Activated naive CD4-positive, alpha-beta T cell treated with anti-CD3 and anti-CD28 coated beads, Interleukin-2, amount 50 U/mL, for 16 hours (primary cell): ENCODE data around the gene TPRX2.
"Not testable (repeated sequence)": the region's sequence is repeated elsewhere in the genome, so short reads cannot be mapped to it uniquely, and the experiment has no call there.

Source experiments
- DNase-seq: peaks from one replicate; pipeline ENCODE4 v3.0.0-alpha.2; 2020

Gene TPRX2, protein sequence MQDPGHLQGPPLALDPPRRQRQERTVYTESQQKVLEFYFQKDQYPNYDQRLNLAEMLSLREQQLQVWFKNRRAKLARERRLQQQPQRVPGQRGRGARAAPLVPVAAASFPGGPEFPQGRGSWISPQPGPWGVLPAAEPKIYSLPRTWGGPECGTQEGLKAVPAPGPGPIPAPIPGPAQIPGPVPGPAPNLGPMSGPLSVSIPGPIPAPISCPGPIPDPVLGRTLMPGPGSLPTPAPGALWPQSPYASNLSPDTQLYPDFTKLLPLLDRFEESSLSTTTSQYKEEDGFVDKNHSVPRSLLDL

DNA sequence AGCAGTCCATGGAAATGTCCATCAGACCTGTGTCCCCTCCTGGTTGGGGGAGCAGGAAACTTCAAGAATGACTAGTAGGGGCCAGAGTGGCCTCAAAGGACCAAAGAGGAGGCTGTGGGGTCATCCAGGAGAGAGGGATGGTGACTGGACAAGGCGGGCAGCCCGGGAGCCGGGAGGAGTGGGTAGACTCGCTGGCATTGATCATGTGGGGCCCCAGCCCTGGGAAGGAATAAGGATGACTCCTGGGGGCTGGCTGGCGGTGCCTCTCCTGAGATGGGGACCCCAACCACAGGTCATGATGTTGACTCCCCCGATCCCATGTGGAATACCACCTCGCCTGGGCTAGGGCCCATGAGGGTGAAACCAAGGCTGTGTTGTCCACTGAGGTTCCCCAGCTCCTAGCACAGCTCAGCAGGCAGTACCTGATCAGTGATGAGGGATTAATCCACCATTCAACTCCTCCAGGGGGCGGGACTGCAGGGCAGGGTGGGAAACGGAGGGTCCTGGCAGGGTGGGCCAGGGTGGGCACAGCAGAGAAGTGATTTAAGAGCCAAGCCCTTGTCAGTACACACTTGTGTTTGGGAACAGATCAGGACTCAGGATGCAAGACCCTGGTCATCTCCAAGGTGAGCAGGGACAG is at the start of gene TPRX2:
Gene TPRX2, plus strand, starts transcription at position 590 of the 640 bp plus-strand sequence. Its CDS starts 12 bp downstream, at position 602.
- not testable (repeated sequence) for DNase-seq

DNA sequence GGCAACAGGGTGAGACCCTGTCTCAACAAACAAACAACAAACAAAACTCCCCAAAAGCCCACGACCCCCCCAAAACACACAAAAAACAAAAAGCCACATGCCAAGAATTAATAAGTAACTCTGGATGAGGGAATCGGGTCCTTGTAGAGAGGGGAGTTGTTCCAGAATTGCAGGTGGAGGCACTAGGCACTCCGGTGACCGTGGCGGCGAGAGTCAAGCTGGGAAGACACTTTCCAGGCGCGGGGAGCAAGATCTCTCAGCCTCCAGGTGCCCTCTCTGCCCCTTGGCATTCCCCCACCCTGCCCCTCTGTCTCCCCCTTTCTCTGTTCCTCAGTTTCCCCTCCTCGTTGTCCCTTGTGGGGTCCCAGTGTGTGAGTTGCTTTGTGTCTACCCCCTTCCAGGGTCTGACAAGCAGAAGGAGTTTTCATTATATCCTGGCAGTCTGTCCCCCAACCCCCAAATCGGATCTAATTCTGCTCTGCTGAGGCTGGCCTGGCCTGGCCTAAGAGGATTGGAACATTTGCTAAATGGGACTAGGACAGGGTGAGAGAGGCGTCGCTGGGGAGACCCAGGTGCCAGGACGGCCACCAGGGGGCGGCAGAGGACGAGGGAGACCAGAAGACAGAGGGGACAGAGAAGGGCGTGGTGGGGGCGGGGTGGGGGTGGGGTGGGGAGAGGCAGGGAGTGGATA is 45.6 kb upstream of the TPRX2 start:
- peak; percentile 81 for DNase-seq

DNA sequence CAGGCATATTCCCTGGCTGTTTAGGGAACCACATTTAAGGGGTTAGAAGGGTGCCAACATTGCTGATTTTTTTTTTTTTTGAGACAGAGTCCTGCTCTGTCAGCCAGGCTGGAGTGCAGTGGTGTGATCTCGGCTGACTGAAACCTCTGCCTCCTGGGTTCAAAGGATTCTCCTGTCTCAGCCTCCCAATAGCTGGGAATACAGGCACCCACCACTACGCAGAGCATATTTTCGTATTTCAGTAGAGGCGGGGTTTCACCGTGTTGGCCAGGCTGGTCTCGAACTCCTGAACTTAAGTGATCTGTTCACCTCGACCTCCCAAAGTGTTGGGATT is 45.1 kb upstream of the TPRX2 start:
- DNase-seq, result no peak

DNA sequence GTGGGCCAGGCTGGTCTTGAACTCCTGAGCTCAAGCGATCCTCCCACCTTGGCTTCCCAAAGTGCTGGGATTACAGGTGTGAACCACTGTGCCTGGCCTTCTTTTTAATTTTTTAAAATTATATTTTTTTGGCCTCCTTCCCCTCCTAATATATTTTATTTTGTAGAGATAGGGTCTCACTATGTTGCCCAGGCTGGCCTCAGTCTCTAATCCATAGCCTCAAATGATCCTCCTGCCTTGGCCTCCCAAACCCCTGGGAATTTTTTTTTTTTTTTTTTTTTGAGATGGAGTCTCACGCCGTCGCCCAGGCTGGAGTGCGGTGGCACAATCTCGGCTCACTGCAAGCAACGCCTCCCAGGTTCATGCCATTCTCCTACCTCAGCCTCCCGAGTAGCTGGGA is 42.8 kb upstream of the TPRX2 start:
- DNase-seq, result not testable (repeated sequence)

DNA sequence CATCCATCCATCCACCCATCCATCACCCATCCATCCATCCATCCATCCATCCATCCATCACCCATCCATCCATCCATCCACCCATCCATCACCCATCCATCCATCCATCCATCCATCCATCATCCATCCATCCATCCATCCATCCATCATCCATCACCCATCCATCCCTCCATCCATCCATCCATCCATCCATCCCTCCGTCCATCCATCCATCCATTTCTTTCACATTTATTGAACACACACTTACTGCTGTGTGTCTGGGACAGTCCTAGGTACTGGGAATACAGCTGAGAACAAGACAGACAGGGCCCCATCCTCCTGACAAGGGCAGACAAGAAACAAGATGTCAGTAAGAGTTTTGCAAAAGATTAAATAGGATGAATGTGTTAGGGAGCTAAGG is 40.8 kb upstream of the TPRX2 start:
- not testable (repeated sequence) for DNase-seq

DNA sequence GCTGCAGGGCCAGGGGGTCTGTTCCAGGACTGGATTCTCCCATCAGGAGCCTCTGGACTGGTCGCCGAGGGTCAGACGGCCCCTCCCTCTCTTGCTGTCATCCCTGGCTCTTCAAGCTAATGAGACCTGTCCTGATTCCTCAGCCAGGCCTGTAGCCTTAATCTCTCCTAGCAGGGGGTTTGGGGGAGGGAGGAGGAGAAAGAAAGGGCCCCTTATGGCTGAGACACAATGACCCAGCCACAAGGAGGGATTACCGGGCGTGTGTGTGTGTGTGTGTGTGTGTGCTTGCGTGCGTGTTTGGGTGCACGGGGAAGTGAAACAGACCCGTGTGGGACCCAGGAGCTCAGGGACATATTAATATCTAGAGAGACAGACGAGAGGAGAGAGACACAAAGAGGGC is 39.2 kb upstream of the TPRX2 start:
- no peak for DNase-seq

DNA sequence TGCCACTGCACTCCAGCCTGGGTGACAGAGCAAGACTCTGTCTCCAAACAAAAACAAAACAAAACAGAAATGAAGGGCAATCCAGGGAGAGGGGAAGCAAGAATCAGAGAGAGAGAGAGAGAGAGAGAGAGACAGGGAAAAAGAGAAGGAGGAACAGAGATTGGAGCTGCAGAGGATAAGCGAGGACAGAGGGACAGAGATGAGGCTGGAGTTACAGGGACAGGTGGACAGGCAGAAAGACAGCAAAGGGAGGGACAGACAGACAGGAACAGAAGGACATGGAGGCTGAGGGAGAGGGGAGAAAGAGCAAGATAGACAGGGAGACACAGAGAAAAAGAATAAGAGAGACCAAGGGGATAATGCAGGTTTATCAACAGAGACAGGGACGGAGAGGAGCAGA is 38.6 kb upstream of the TPRX2 start:
- DNase-seq, result no peak

DNA sequence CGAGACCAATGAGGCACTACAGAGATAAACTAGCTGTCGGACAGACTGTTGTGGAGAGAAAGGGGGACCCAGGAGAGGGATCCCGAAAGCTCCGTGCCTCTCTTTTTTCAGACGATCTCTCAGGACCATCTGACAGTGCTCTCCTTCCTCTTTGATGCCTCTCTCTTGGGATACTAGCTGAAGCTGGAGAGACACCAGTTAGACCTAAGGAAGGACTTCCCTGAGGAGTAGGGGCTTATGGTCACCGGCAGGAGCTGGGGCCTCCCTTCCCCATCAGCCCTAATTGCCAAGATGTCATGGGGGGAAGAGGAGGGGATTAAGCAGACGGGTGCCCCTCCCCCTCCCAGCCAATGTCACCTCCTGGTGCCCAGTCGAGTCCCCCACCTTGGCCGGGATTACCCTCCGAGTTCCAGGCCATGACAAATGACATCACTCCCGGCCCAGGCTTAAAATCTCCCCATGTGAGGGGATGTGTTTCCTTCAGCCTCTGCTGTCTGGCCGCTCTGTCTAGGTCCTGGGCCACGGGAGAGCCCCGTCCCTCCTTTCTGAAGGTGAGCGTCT is 37.5 kb upstream of the TPRX2 start, which contains the start of gene CRX:
Gene CRX, plus strand, starts transcription at position 478 of the 561 bp plus-strand sequence. CDS start 12,507 bp downstream, outside the sequence.
- no peak for DNase-seq

DNA sequence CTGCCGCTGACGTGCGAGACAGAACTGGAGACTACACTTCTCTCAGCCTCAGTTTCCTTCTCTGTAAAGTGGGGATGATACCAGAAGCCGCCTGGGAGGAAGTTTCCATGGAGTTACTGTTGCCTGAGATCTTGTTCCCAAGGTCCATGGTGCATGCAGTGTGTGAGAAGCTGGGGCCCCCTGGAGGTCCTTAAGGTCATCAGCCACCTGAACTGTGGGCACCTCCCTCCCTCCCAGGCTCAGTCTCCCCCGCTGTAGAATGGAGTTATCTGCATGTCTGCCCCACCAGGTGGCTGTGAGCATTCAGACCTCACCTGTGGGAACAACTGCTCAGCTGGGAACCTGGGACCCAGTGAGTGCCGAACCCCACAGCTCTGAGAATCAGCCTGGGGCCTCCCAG is 34.6 kb upstream of the TPRX2 start:
- DNase-seq, result no peak

DNA sequence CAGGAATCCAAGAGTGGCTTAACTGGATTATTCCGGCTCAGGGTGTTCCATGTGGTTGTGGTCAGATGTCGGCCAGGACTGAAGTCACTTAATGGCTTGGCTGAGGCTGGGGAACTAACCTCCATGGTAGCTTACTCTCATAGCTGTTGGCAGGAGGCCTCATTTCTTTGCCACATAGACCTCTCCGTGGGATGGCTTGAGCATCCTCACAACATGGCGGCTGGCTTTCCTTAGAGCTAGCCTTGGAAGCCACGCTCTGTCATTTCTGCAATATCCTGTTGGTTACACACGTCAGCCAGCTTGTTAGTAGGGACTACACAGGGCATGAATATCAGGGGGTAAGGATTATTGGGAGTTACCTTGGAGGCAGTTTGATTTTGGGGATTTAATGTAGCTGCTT is 32.2 kb upstream of the TPRX2 start:
- no peak for DNase-seq

DNA sequence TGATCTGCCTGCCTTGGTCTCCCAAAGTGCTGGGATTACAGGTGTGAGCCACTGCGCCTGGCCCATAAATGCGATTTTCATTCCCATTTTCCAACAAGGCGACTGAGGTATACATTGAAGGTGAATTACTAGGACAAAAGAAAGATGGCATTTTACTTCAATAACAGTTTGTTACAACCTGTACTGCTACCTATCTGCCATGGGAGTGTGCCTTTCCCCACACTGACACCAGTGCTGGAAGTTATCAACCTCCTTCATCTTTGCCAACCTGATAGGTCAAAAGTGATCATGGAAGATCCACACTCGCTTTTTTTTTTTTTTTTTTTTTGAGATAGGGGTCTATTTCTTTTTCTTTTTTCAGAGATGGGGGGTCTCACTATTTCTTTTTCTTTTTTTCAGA is 26.3 kb upstream of the TPRX2 start:
- DNase-seq, result no peak

DNA sequence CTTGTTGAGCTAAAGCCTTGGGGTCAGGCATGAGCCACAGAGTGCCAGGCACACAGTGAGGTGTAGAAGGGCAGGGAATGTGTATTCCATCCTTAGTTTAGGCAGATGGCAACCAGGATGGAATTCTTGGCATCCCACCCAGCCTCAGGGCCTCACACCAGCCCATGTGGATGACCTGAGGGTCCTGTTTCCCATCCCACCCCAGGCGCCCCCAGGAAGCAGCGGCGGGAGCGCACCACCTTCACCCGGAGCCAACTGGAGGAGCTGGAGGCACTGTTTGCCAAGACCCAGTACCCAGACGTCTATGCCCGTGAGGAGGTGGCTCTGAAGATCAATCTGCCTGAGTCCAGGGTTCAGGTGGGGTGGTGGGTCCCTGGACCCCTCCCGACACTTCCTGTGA is 23.0 kb upstream of the TPRX2 start:
- no peak for DNase-seq

DNA sequence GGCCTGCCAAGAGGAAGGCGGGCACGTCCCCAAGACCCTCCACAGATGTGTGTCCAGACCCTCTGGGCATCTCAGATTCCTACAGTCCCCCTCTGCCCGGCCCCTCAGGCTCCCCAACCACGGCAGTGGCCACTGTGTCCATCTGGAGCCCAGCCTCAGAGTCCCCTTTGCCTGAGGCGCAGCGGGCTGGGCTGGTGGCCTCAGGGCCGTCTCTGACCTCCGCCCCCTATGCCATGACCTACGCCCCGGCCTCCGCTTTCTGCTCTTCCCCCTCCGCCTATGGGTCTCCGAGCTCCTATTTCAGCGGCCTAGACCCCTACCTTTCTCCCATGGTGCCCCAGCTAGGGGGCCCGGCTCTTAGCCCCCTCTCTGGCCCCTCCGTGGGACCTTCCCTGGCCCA is 19.6 kb upstream of the TPRX2 start:
- DNase-seq, result no peak

DNA sequence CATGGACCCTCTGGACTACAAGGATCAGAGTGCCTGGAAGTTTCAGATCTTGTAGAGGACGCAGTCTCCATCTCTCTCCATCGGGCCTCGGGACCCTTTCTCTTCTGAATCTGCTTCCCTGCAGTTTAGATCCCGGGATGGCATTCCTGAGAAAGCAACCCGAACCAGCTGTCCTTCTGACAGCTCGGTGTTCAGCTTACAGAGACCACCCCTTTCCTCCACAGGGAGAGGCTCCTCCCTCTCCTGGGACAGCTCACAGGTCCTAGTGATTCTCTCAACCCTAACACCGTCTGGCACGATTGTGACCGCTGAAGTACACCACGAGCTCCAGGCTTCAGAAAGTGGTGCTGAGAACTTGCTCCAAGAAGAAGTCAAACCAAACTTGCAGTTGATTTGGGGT is 19.1 kb upstream of the TPRX2 start:
- DNase-seq, result no peak

DNA sequence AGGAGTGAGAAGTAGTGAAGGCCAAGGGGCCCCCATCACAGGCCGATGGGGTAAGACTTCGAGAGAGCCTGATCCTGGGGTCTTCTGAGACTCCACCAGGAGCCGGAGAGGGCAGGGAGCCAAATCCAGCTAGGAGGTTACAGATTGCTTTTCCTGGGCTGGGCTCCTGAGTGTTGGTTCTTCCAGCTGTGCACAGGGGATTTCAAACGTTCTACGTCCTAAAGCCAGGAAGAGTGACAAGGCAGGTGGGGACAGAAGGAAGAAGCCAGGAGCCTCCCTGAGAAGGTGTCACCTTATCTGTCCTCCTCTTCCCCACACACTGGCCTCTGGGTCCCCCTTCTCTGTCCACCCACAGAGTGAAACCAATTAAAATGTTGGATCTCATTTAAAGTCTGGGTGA is 16.1 kb upstream of the TPRX2 start:
- no peak for DNase-seq

DNA sequence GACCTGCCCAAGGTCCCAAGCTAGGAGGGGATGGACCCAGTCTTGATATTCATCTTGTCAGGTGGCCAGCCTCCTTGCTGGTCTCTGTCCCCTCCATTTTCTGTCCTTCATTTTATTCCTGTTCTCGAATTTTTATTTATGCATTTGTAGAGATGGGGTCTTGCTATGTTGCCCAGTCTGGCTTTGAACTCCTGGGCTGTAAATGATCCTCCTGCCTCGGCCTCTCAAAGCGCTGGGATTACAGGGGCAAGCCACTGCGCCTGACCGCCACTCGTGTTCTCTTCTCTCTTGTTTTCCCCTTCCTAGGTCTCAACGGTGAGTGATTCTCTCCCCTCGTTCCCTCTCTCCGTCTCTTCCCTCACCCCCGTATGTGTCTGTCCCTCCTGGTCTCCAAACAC is 10.6 kb upstream of the TPRX2 start:
- DNase-seq, result no peak

DNA sequence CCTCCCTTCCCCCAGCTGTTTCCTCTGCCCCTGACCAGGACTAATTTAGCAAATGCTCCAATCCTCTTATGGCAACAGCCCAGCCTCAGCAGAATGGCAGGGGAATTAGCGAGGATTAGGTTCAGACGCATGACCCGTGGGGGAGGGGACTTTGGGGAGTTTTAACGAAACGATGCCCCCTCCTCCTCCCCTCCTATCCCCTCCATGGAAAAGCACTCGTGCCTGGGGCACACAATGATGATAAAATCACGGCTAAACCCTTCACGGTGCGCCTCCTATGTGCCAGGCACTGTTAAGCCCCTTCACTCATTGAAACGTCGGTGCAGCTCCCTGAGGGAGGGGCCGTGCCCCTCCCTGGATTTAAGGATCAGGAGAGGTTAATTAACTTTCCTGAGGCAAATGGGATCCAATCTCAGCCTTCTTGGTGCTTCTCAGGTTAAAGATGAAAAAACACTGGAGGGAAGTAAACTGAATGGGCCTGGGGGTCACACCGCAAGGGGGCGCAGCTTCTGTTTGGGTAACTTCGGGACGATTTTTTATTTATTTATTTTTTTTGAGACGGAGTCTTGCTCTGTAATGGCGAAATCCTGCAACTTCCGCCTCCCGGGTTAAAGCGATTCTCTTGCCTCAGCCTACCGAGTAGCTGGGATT is 10.1 kb upstream of the TPRX2 start:
- peak; percentile 42 for DNase-seq

DNA sequence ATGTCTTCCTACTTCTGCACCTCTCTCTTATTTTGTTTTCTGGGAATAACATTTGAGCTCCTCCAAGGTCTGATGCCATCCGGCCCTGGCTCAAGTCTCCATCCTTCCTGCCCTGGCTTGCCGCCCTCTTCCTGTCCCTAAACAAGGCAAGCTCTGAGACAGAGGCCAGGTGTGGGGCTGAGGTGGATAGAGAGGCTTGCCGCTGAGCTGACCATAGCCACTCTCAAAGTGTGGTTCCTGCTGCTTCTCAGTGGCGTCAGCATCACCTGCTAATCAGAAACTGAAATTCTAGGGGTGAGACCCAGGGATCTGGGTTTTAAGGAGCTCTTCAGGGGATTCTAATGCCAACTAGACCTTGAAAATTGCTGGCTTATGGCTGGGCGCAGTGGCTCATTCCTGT is 6.0 kb upstream of the TPRX2 start:
- DNase-seq, result no peak

DNA sequence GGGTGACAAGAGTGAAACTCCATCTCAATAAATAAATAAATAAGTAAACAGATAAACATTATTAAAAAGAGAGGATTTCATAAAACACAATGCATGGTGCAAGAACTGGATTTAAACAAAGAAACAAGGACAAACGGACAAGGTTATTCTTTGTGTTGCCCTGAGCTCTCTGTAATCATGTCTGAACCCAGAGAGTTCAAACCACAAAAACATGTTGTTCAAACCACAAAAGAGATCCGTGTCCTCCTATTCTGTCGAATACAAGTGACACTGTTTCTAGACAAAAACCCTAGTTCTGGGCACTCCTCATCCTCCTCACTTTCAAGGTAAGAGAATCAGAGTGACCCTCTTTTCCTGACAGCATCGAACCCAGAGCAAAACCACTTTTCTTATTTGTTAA is 4.6 kb upstream of the TPRX2 start:
- DNase-seq, result no peak

DNA sequence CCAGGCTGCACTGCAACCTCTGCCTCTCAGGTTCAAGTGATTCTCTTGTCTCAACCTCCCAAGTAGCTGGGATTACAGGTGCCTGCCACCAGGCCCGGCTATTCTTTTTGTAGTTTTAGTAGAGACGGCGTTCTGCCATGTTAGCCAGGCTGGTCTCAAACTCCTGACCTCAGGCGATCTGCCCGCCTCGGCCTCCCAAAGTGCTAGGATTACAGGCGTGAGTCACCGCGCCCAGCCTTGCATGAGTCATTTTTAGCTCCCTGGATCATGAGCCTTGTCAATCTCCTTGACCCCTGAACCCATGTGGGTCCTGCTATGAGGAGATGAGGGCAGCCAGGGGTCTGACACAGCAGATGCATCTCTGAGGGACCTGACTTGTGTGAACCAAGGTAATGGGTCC is 804 bp upstream of the TPRX2 start:
- not testable (repeated sequence) for DNase-seq

DNA sequence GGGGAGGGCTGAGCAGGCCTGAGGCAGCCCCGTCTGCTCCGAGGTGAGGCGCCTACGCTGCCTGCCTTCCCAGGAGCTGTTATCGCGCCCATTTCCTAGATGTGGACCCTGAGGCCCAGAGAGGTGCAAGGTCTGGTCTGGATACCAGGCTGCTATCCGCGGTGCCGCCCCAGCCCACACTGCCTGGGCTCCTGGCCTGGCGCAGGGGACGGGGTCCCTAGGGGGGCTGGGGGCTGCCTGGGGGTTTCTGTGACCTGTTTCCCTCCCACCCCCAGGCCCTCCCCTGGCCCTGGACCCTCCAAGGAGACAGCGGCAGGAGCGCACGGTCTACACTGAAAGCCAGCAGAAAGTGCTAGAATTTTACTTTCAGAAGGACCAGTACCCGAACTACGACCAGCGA is 803 bp downstream of the TPRX2 start:
- DNase-seq, result not testable (repeated sequence)

DNA sequence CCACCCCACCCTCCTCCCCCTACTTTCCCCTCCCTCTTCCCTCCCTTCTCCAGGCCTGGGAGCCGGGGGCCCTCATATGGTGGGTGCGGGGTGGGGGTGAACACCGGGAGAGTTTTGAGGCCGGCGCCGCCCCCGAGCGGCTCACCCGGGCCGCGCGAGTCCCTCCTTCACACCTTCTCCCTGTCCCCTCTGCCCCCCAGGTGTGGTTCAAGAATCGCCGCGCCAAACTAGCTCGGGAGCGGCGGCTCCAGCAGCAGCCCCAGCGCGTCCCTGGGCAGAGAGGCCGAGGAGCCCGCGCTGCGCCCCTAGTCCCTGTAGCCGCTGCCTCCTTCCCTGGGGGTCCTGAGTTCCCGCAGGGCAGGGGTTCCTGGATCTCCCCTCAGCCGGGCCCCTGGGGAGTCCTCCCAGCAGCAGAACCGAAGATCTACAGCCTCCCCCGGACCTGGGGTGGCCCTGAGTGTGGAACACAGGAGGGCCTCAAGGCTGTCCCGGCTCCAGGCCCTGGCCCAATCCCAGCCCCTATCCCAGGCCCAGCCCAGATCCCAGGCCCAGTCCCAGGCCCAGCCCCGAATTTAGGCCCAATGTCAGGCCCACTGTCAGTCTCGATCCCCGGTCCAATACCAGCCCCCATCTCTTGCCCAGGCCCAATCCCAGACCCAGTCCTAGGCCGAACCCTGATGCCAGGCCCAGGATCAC is 1.7 kb downstream of the TPRX2 start:
- no peak for DNase-seq

DNA sequence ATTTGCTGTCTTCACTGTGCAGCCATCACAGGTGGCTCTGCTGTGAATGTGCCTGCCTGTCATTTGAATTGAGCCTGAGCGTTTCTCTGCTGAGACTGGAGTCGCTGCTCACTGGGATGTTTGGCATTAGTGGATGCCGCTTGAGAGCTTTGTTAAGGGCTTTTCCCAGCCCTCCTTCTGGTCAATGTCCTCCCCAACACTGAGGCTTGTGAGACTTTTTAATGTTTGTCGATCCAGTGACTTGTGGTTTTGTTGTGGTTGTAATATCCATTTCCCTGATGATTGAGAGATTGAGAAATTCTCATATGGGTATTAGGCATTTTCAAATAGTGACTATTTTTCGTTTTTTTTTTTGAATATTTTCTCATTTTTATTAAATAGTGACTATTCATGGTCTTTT is 2.6 kb downstream of the TPRX2 start:
- DNase-seq, result no peak
